ENCODE results near the gene CDH8.

CDH8 gene

DNA sequence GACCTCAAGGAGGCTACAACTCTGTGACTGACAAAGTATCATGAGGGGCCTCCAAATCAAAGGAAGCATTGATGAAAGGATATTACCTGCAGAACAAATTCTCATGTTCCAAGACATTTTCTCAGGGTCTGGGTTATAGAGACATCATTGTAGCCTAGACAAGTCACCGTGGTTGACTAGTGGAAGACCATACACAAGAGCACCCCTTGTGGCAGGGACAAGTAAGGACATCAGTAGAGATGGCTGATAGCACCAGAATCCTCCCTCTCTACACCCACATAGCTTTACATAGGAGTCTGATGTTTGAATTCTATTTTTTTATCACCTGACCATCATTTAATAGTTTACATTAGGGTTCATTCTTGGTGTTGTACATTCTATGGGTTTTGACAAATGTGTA lies 32.5 kb upstream of the CDH8 start:
- no peak for TF ChIP-seq YY1 (IDR thresholded peaks at IDR 0.05; ENCODE audit: low read depth)
- TF ChIP-seq CEBPB (IDR thresholded peaks at IDR 0.05): no peak
- TF ChIP-seq RAD21 (IDR thresholded peaks at IDR 0.05; ENCODE audit: low read depth): no peak
- no peak for TF ChIP-seq FOXM1 (IDR thresholded peaks at IDR 0.05; ENCODE audit: borderline replicate concordance, low read depth)
- TF ChIP-seq EGR1 (IDR thresholded peaks at IDR 0.05): no peak
- TF ChIP-seq, protein P1, sequence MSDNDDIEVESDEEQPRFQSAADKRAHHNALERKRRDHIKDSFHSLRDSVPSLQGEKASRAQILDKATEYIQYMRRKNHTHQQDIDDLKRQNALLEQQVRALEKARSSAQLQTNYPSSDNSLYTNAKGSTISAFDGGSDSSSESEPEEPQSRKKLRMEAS (IDR thresholded peaks at IDR 0.05): no peak
- TF ChIP-seq, protein P2, sequence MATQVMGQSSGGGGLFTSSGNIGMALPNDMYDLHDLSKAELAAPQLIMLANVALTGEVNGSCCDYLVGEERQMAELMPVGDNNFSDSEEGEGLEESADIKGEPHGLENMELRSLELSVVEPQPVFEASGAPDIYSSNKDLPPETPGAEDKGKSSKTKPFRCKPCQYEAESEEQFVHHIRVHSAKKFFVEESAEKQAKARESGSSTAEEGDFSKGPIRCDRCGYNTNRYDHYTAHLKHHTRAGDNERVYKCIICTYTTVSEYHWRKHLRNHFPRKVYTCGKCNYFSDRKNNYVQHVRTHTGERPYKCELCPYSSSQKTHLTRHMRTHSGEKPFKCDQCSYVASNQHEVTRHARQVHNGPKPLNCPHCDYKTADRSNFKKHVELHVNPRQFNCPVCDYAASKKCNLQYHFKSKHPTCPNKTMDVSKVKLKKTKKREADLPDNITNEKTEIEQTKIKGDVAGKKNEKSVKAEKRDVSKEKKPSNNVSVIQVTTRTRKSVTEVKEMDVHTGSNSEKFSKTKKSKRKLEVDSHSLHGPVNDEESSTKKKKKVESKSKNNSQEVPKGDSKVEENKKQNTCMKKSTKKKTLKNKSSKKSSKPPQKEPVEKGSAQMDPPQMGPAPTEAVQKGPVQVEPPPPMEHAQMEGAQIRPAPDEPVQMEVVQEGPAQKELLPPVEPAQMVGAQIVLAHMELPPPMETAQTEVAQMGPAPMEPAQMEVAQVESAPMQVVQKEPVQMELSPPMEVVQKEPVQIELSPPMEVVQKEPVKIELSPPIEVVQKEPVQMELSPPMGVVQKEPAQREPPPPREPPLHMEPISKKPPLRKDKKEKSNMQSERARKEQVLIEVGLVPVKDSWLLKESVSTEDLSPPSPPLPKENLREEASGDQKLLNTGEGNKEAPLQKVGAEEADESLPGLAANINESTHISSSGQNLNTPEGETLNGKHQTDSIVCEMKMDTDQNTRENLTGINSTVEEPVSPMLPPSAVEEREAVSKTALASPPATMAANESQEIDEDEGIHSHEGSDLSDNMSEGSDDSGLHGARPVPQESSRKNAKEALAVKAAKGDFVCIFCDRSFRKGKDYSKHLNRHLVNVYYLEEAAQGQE (IDR thresholded peaks at IDR 0.05; ENCODE audit: low read depth): no peak
- TF ChIP-seq TAF1 (IDR thresholded peaks at IDR 0.05; ENCODE audit: low read depth): no peak
- TF ChIP-seq, protein P3, sequence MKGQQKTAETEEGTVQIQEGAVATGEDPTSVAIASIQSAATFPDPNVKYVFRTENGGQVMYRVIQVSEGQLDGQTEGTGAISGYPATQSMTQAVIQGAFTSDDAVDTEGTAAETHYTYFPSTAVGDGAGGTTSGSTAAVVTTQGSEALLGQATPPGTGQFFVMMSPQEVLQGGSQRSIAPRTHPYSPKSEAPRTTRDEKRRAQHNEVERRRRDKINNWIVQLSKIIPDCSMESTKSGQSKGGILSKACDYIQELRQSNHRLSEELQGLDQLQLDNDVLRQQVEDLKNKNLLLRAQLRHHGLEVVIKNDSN (IDR thresholded peaks at IDR 0.05): no peak
- TF ChIP-seq TEAD4 (IDR thresholded peaks at IDR 0.05): no peak
- no peak for TF ChIP-seq CREB1 (IDR thresholded peaks at IDR 0.05; ENCODE audit: low read depth)
- no peak for TF ChIP-seq NFIC (IDR thresholded peaks at IDR 0.05)

DNA sequence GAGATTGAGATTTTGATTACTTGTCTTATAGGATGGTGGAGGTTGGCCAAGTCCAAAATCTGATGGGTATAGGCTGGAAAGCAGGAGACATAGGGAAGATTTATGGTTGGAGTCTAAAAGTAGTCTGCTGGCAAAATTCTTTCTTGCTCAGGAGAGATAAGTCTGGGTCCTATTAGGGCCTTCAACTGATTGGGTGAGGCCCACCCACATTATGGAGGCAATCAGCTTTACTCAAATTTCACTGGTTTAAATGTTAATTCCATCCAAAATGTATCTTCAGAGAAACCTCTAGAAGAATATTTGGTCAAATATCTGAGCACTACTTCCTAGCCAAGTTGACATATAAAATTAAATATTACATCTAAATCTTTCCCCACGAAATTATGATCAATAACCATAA lies 31.7 kb upstream of the CDH8 start:
- TF ChIP-seq CREB1 (IDR thresholded peaks at IDR 0.05; ENCODE audit: low read depth): no peak
- no peak for TF ChIP-seq ZBTB7A (IDR thresholded peaks at IDR 0.05; ENCODE audit: low read depth)
- no peak for TF ChIP-seq RAD21 (IDR thresholded peaks at IDR 0.05; ENCODE audit: low read depth)
- TF ChIP-seq EGR1 (IDR thresholded peaks at IDR 0.05): no peak
- TF ChIP-seq CEBPB (IDR thresholded peaks at IDR 0.05): no peak
- TF ChIP-seq NFIC (IDR thresholded peaks at IDR 0.05): no peak

DNA sequence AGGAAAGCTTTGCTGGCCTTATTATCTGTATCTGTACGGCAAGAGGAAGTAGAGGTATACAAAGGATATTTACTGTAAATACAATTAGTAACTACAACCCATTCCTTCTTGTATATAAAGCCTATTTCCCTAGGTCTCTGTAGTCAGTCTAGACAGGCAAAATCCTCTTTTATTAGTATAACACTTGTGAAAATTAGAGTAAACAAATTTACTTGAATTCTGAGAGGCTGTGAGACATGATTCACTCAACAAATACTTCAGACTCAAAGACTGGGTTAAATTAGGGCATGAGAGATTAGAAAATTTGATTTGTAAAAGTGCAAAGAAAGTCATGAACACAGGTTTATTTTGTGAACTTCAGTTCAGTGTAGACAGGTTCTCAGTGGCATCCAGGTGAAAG lies 30.9 kb upstream of the CDH8 start:
- TF ChIP-seq EP300 (IDR thresholded peaks at IDR 0.05; ENCODE audit: borderline replicate concordance): no peak
- no peak for TF ChIP-seq CEBPB (IDR thresholded peaks at IDR 0.05)
- TF ChIP-seq, protein P2 (IDR thresholded peaks at IDR 0.05; ENCODE audit: low read depth): no peak
- TF ChIP-seq TCF12 (IDR thresholded peaks at IDR 0.05; ENCODE audit: low read depth): no peak
- no peak for TF ChIP-seq EGR1 (IDR thresholded peaks at IDR 0.05)
- TF ChIP-seq, protein P1 (IDR thresholded peaks at IDR 0.05): no peak
- no peak for TF ChIP-seq YY1 (IDR thresholded peaks at IDR 0.05; ENCODE audit: low read depth)
- TF ChIP-seq, protein P3 (IDR thresholded peaks at IDR 0.05): no peak
- TF ChIP-seq TEAD4 (IDR thresholded peaks at IDR 0.05): no peak
- TF ChIP-seq NFIC (IDR thresholded peaks at IDR 0.05): no peak
- no peak for TF ChIP-seq RAD21 (IDR thresholded peaks at IDR 0.05; ENCODE audit: low read depth)
- TF ChIP-seq FOXM1 (IDR thresholded peaks at IDR 0.05; ENCODE audit: borderline replicate concordance, low read depth): no peak
- no peak for TF ChIP-seq TAF1 (IDR thresholded peaks at IDR 0.05; ENCODE audit: low read depth)
- TF ChIP-seq CREB1 (IDR thresholded peaks at IDR 0.05; ENCODE audit: low read depth): no peak

DNA sequence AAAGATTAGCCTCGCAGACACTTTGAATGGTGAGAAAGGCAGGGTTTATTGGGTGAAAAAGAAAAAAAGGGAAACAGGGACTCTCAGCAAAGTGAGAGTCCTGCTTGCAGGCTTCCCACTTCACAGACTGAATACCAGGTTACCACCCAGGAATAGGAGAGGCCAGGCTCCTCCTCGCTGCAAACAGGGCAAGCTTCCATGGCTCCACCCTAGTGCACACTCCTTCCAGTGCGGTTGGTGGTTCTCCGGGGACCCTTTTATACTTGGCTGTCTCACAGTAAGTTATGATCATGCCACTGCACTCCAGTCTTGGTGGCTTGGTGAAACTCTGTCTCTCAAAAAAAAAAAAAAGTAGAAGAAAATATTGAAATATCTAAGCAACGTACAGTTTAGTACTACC lies 30.5 kb upstream of the CDH8 start:
- TF ChIP-seq TCF12 (IDR thresholded peaks at IDR 0.05; ENCODE audit: low read depth): no peak
- no peak for TF ChIP-seq TAF1 (IDR thresholded peaks at IDR 0.05; ENCODE audit: low read depth)
- TF ChIP-seq, protein P2 (IDR thresholded peaks at IDR 0.05; ENCODE audit: low read depth): no peak
- no peak for TF ChIP-seq ZBTB7A (IDR thresholded peaks at IDR 0.05; ENCODE audit: low read depth)
- no peak for TF ChIP-seq CREB1 (IDR thresholded peaks at IDR 0.05; ENCODE audit: low read depth)
- TF ChIP-seq FOXM1 (IDR thresholded peaks at IDR 0.05; ENCODE audit: borderline replicate concordance, low read depth): no peak
- no peak for TF ChIP-seq RAD21 (IDR thresholded peaks at IDR 0.05; ENCODE audit: low read depth)
- no peak for TF ChIP-seq EP300 (IDR thresholded peaks at IDR 0.05; ENCODE audit: borderline replicate concordance)
- no peak for TF ChIP-seq CEBPB (IDR thresholded peaks at IDR 0.05)
- no peak for TF ChIP-seq EGR1 (IDR thresholded peaks at IDR 0.05)
- TF ChIP-seq, protein P1 (IDR thresholded peaks at IDR 0.05): no peak
- no peak for TF ChIP-seq NFIC (IDR thresholded peaks at IDR 0.05)
- TF ChIP-seq YY1 (IDR thresholded peaks at IDR 0.05; ENCODE audit: low read depth): no peak
- no peak for TF ChIP-seq TEAD4 (IDR thresholded peaks at IDR 0.05)
- TF ChIP-seq, protein P3 (IDR thresholded peaks at IDR 0.05): no peak

Measured in Ishikawa (cell line).